ENCODE results near the gene CPEB3.

DNA sequence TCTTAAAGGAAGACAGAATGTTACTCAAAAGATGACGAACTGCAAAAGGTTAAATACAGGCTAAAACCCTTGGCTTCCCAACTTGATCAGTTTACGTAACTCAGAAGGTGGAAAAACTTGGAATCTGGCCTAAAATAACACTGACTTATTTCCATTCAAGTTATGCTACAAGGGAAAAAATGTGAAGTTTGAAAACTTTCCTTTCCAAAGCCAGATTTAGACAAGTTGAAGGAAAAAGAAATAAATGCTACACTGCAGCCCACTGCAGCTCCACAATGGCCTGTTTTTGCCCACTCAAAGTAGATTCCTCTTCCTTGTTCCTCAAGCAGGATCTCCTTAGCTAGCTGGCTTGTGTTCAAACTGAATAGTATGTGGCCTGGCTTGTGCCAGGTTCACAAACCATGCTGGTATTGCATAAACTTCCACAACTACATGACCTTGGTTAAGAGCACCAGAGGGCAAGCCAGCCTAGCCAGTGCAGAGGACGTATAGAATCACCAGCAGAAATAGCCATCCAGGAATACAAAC lies 166.2 kb downstream of the CPEB3 start:
- TF ChIP-seq, protein P1, sequence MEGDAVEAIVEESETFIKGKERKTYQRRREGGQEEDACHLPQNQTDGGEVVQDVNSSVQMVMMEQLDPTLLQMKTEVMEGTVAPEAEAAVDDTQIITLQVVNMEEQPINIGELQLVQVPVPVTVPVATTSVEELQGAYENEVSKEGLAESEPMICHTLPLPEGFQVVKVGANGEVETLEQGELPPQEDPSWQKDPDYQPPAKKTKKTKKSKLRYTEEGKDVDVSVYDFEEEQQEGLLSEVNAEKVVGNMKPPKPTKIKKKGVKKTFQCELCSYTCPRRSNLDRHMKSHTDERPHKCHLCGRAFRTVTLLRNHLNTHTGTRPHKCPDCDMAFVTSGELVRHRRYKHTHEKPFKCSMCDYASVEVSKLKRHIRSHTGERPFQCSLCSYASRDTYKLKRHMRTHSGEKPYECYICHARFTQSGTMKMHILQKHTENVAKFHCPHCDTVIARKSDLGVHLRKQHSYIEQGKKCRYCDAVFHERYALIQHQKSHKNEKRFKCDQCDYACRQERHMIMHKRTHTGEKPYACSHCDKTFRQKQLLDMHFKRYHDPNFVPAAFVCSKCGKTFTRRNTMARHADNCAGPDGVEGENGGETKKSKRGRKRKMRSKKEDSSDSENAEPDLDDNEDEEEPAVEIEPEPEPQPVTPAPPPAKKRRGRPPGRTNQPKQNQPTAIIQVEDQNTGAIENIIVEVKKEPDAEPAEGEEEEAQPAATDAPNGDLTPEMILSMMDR (IDR thresholded peaks at IDR 0.05) = no peak
- TF ChIP-seq POLR2A (IDR thresholded peaks at IDR 0.05) = no peak

Measured in body of pancreas (tissue), 4 donors.